Dermis microvascular lymphatic vessel endothelial cell (primary cell): ENCODE data around the gene SACS. TPM values are rescaled to one million over a fixed set of nuclear protein-coding genes. Genes with fewer than 3 reads are reported as not detected.
"Not testable (repeated sequence)": the region's sequence is repeated elsewhere in the genome, so short reads cannot be mapped to it uniquely, and the experiment has no call there.

Source experiments
- DNase-seq, 2 donors: peaks; one replicate each; pipeline versions ENCODE4 v3.0.0 to v3.0.0-alpha.2; 2010; ENCODE audit warnings: low read depth in 2 of 2
- total RNA-seq: library from RNA; depleted of rRNA; stranded (reverse); fragments of >200 nt; gene quantifications from 2 replicates; pipeline ENCODE4 v1.2.1, GENCODE V29; 2014

The SACS gene
- total RNA-seq, 1 donor from 2014 or later, result 35.0 TPM

DNA sequence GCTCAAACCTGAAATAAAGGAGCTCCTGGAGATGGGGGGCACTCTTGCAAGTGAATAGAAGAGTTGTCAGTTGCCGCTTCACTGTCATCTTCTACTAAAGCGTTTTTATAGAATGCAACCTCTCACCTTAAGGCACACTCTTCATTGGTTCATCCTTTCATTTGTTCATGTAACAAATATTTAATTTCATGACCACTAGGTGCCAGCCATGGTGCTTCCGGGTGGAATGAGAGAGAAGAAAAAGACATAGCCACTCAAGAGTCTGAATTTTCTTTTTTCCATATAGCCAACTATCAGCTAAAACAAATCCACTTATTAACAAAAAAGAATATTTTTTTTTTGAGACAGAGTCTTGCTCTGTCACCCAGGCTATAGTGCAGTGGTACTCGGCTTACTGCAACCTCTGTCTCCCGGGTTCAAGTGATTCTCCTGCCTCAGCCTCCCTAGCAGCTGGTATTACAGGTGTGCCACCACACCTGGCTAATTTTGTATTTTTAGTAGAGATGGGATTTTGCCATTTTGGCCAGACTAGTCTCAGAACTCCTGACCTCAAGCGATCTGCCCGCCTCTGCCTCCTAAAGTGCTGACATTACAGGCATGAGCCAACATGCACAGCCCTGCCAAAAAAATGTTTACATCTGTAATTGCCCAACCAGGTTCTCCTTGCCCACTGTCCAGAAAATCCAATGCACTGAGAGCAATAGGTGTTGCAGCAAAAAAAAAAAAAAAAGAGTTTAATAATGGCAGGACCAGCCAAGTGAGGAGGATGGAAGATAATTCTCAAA is 22.1 kb upstream of the SACS start:
- no peak for DNase-seq

- no peak for DNase-seq
Measured at GRCh38 chr13:23453132-23453531, 19.6 kb upstream of the SACS start.

DNA sequence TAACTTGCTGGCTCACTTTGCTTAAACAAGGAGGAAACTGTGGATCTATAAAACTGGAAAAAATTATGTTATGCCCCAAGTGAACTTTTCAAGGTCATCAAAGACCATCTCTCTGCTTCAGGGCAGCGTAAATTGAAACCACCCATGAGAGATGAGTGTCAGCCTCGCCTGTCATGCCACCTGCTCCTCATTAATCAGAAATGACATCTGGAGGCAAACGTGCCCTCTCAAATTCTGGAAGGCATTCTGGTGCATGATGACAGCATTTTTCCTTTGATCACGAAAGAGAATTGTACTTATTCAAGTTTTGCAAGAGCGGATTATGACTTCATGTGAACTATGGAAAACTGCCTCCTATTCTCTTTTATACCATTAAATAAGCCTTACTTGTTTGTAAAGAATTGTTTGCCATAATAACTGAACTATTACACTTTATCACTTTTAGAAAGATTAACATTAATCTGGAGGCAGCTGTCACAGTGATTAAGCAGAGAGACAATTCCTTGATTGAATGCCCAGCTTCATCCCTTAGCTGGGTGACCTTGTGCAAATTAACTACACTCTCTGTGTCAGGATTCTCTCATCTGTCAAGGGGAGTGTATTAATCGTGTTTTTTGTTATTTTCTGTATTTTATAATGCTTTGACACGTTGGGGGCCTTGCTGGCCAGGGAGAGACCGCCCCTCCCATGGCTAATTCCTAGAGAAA is 17.0 kb upstream of the SACS start:
- no peak for DNase-seq

DNA sequence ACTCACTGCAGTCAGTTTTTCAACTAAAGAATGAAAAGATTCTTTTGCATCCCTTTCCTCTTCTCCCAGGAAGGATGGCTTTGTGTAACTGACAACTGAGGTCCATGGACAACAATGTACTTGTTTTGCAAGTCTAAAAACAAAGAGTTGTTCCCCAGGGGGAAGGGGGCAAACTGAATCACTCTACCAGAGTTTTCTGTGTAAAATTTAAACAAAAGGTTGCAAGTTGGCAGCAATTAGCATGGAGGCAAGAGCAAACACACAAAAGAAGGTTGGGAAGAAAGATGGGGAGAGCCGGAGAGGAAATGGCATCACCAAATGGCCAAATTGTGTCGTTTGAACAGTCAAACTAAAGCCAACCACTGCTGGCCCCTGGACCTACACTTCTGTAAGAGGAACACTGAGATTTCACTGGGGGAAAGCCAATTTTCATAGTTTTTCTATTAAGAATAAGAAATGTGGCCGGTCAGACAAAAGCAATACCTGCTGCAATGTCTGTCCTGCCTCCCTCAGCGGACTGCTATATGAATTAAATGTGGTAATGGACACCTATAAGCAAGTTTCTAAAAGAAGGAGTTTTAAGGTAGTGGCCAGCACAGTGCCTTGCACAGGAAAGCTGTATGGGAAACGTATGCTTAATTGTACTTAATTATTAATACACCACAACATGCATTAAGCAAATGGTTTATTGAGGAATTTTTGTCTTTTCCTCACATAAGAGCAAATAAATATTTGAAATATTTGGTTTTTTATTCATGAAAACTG is 16.1 kb upstream of the SACS start:
- DNase-seq, result no peak

DNA sequence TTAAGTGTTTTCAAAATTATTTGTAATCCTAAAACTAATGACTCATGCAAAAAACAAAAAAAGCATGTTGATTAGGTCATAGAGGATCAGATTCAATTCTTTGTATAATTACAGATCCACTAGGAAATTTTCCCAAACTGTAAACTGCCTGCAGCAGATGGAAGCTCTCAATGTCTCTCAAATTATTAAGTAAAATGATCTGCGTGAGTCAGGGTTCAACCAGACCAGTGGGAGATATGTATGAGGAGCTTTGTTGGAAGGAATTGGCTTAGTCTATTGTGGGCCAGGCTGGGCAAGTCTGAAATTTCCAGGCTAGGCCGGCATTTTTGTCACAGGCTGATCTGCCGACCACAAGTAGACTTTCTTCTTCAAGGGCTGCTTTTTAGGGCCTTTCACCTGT is 14.4 kb upstream of the SACS start:
- no peak for DNase-seq

- no peak for DNase-seq
Measured at GRCh38 chr13:23445794-23446193, 12.3 kb upstream of the SACS start.

DNA sequence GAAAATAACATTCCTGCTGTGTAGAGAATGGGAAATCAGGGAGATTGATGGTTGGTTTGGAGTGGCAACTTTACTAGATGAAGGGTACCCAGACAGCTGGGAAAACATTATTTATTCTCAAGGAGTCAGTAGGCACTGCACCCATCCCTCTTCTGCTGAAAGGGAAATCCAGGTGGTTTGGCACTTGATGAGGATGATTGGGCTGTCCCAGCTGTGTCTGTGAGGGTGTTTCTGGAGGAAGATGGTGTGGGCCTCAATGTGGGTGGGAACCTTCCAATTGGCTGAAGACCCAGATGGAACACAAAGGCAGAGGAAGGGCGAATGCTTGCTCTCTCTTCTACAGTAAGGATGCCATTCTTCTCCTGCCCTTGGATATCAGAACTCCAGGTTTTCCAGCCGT is 10.4 kb upstream of the SACS start:
- no peak for DNase-seq

DNA sequence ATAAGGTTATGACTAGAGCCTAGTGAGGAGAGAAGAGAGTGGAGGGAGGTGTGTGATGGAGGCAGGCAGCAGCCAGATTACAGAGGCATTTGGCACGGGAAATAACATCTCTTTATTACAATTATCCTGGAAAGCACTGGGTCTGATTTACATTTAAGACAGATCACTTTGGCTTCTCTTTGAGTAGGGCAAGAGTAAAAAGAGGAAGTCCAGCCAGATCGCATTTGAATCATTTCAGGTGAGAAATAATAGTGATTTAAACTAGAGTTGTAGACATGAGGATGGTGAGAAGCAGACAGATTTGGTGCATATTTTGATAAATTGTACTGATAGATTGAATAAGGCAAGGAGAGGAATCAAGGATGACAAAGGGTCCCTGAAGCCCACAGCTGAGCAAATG is 9.6 kb upstream of the SACS start:
- no peak for DNase-seq

- DNase-seq, result no peak
Measured at GRCh38 chr13:23440821-23441618, 7.5 kb upstream of the SACS start.

DNA sequence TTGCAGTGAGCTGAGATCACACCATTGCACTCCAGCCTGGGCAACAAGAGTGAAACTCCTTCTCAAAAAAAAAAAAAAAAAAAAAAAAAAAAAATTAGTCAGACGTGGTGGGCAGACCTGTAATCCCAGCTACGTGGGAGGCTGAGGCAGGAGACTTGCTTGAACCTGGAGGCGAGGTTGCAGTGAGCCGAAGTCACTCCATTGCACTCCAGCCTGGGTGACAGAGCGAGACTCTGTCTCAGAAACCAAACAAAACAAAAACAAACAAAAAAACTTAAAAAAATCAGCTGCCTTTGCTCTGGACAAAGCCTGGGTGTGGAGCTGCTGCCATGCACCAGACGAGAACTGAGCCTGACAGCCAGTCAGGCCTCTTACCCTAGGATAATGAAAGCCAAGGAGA is 6.8 kb upstream of the SACS start:
- not testable (repeated sequence) for DNase-seq

DNA sequence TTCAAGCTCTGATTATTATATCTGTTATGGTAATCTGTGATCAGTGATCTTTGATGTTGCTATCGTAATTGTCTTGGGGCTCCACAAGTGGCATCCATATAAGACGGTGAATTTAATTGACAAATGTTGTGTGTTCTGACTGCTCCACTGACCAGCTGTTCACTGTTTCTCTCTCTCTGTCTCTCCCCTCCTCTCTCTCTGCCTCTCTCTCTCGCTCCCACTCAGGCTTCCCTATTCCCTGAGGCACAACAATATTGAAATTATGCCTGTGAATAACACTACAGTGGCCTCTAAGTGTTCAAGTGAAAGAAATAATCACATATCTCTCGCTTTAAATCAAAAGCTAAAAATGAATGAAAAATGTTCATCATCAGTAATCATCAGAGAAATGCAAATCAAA is 4.4 kb upstream of the SACS start:
- no peak for DNase-seq

GRCh38 chr13:23436680-23437079 is 3.2 kb upstream of the SACS start:
- no peak for DNase-seq

- DNase-seq, result no peak
Measured at GRCh38 chr13:23434491-23434890, 989 bp upstream of the SACS start.

GRCh38 chr13:23432626-23433025 is 876 bp downstream of the SACS start:
- DNase-seq, result no peak

DNA sequence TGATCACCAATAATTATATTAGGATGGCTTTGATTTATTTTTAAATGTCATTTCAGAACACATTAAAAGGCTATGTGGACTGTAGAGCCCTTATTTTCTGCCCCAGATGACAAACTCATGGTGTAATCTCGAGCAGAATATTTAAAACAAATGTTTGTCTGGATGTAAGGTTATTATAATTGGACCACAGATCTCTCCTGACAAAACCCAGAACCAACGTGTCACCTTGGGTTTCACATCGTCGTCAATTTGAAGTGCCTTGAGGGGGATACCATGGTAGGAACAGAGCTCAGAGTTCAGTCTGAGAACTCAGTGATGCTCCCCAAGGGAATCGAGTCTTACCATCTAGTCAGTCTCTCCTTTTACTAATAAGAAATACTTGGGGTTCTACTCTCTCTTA is 2.8 kb downstream of the SACS start:
- no peak for DNase-seq

DNA sequence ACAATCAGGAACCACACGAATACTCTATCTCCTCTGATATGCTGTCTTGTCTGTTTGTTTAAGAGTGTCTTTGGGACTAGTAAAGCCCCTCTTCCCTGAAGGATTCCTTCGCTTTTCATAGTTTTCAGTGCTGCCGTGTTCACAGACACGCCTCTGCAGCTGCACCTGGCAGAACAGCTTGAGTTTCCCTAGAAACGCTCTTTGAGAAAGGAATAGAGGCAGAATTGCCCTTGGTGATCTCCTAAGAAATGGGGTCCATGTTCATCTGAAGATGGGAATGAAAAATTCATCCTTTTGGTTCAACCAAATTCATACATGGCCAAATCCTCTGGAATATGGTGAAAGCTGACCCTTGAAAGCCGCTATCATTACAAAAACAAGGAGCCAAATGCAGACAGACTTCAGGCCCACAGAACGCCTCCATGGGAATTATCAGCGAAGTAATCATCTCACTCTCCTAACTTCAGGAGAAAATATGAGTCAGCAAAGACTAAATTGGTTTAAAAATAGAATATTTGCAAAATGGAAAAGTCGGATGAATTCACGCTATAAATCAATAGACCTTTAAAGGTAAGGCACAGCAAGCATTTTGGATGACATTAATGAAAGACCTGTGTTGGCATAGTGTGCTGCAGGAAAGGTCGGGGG is 5.5 kb downstream of the SACS start:
- peak in 1 of 2 donors; percentile 47 for DNase-seq

DNA sequence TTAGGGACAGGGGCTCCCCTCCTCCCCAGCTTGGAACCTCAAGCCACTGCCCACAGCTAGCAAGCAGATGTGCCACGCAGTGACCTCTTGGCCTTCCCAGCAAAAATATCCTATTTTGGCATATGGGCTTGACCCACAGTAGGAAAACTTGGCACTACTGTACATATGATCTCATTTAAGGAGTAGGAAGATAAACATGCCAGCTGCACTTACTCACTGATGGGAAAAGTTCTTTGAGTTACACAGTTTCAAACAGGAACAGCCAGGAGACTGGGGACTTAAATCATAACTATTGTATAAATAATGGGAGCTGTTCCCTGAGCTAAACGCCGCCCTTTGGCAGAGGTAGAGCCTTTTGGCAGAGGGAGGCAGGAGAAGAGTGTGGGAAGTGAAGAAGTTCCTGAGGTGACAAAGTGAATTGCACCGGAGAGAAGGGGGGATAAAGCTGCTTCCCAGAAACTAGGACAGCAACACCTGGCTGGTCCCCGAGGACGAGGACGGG is 6.1 kb downstream of the SACS start:
- DNase-seq, result peak; percentile 30 to 94

DNA sequence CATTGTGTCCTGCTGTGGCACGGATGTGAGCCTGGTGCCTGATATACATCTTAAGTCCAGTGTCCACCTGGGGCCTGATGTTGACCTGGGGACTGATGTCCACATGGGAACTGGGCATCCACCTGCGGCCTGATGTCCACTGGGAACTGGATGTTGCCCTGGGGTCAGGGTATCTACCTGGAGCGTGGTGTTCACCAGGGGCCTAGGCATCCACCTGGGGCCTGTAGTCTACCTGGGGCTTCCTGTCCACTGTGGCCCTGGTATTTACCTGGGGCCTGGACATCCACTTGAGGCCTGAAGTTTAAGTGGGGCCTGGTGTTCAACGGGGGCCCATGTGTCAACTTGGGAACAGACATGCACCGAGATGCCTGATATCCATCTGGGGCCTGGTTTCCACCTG is 11.9 kb downstream of the SACS start:
- no peak for DNase-seq

DNA sequence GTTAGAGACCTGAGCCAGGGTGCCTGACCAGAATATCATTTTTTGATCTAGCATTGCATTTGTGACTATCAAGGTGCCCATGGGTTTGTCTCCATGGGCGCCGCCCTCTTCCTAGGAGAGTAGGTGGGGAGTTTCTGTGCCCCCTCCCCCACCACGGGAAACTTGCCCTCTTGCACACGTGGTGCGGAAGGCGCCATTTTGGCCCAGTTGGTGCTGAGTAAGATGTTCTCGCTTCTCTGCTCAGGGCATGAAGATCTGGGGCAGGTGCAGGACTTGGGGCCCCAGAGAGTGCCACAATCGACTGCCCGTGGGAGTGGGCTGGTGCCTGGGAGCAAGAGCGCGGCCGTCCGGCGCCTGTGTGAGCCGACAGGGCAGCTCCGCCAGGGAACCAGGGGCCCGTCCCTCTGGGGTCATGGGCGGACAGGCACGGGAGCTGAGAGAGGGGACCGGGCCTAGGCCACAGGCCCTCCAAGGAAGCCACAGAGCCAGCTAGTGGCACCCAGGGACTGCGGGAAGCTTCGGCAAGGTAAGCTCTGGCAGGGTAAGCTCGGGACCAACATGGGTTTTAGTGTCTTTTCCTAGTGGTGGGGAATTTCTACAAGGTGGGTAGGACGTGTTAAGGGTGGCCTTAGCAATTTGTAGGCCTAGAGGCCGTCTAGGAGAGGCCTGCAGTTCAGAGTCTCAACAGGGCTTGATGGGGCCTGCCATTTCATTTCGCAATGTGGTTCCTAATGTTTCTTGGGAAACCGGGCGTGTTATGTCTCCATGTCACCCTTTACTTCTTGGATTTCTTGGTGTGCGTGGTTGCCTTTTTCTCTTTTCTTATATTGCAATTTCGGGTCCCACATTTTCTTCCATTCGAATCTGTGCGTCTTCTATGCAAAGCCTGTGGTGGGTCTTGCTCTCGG is 14.5 kb downstream of the SACS start:
- no peak for DNase-seq

DNA sequence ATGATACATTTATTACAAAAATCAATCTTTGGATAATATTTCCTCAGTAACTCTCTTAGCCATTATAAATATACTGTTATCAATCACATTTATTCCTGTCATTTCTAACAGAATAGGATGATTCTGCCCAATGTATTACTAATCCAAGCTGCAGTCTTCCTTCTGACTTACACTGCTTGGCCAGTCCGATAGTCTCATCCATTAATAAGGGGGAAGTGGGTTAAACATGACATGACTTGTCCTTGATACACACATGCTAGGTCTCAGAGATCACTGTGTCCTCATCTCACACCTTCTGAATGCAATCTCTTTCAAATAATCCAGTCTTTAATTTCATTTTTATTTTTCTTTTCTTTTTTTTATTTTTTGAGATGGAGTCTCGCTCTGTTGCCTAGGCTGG is 18.8 kb downstream of the SACS start:
- no peak for DNase-seq
